DMS114 treated with DMSO at 0.1 percent for 48 hours (cell line): ENCODE measurements around the gene LDB3.

Experiments used
- DNase-seq: peaks from one replicate; lab custom pipeline; 2025; ENCODE audit not compliant: unreplicated experiment; lab: John Stamatoyannopoulos, UW

The LDB3 gene

DNA sequence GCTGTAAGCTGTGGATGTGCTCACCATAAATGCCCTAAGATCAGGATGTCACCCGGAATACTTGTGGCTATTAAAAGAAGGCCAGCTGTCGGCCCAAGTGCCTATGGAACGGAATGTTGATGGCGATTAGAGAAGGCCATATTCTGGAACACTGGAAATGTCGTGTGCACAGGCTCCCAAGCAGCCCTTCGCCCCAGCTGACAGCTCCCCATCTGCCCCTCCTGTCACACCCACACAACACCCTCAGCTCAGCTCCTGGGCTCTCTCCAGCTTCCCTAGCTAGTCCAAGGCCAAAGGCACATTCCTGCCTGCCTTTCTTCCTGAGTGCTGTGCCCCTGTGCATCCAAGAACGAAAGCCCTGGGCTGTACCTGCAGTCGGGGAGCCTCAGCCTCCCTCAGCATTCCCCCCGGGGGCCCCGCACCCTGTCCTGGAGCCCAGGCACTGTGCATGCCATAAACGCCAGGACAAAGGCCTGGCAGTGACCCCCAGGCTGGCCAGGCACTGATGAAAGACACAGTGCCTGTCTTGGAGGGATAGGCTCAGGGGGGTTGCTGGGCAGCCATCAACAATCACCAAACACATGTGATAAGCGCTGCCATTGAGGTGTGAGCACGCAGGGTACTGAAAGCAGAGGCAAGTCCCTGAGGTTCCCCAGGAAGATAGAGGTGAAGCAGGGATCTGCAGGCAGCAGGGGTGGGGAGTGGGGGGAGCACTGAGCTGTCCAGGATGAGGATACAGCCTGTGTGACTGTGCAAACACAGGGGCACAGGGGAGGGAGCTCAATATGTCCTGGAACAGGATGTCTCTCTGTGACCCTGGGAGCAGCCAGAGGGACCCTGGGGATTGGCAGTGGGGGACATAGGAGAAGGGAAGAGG is 3.7 kb upstream of the LDB3 start:
- DNase-seq: no peak

DNA sequence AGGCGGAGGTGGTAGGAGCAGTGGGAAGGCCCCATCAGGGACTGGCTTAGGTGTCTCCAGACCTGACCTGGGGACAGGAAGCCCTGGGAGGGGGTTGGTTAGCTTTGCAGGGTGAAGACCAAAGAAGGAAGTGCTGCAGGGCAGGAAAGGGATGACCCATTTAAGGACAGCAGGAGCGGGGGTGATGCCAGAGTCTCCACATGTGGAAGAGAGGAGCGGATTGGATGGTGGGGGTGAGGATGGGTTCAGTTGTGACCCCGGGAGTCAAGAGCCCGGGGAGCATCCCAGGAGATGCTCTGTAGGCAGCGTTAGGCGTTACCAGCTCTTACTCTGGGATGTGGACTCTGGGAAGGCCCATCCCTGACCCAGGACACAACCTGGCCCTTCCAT is 3.1 kb upstream of the LDB3 start:
- DNase-seq: no peak

DNA sequence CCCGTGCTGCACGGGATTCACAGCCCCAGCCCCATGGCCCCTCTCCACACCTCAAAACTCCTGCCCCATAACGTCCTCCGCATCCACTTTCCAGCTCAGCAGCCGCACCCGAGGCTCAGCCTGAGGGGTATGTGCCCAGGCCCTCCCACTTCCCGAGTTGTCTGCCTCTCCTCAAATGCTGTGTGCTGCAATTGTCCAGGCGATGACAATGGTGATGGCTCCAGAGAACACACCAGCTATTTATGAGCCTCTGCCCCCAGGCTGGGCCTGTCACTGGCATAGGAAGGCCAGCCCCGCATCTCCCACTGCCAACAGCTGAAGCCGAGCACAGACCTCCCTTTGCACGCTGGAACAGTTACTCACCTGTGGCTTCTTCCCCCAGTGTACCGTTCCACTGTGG is 2.4 kb upstream of the LDB3 start:
- no peak for DNase-seq

DNA sequence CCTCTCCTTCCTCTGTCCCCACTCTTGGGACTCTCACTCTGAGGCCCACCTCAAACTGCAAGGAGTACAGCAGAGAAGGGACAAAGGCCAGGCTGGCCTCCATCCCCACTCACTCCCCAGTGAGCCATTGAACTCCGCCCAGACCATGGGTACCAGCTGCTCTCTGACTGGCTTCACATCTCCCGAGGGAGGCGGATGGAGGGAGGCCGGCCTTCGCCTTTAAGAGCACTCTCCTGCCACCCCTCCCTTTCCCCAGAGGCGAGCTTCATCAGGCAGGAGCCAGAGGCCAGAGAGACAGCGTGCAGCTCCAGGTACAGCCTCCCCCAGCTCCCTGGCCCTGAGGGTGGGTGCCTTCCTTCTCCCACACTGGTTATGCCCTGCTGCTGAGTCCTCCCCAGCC is 1.8 kb upstream of the LDB3 start:
- no peak for DNase-seq

DNA sequence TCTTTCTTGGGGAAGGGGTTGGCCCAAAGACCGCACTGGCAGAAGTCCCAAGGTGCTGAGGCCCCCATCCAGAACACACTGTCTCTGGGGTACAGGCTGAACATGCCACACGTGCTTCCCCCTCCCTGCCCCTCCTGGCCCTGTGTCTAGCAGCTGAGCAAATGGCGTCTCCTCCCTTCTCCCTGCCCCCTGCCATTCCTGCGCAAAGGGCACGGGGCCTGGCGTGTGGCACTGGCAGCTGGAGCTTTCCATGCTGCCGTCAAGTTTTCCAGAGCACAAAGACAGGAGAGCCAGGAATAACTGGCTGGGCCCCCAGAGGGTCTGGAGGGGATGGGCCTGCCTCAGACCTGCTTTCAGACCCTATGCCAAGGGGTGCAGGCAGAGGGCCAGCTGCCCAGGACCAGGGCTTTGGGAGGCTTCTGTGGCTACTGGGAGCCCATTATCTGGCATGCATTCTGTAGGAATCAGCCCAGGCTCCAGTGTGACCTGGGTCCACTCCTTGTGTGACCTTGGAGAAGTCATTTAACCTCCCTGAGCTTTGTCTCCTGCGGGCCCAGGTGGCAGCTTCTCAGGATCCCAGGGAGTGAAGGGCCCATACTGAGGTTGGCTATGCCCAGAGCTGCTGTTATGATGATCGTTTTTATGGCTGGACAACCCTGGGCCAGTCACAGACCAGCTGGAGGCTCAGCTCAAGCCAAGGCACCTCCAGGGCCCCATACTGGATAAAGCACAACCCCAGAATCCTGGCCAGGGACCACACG is 710 bp upstream of the LDB3 start:
- no peak for DNase-seq

DNA sequence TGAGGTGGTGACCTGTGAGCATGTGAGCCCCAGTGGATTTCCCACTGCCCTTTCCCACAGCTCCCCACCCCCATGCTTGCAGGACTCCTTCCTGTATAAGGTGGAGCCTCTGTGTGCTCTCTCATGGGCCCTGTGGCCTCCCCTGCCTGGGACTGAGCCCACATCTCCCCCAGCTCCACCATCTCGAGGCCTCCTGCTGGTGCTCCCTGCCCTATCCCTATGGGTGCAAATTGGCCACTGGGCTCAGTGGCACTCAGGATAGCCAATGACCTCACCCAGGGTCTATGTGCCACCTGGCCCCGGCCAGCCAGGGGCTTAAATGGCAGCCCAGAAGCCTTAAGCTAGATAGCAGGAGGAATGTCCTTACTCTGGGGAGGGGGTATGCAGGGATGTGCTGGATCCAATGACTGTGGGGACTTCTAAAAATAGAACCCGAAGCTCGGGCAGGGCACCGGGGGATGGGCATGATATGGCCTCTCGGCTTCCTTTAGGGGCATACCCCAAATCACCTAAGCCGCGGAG is 2.0 kb downstream of the LDB3 start:
- no peak for DNase-seq

DNA sequence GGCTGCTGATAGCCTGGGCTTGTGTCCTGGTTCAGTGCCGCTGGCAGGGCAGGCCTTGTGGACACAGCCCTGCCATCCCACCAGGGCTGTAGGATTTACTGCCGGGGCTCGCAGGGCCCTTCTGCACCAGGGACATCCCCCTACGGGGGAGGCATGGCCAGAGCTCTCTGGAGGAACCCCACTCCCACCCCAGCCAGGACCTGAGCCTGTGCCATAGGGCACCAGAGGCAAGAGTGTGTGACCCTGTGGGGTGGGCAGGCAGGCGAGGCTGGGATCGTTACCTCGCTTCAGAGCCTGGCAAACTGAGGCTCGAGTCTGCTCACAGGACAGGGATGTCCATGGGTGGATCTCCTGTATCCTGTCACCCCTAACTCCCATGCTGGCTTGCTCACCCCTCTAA is 2.6 kb downstream of the LDB3 start:
- DNase-seq: no peak

DNA sequence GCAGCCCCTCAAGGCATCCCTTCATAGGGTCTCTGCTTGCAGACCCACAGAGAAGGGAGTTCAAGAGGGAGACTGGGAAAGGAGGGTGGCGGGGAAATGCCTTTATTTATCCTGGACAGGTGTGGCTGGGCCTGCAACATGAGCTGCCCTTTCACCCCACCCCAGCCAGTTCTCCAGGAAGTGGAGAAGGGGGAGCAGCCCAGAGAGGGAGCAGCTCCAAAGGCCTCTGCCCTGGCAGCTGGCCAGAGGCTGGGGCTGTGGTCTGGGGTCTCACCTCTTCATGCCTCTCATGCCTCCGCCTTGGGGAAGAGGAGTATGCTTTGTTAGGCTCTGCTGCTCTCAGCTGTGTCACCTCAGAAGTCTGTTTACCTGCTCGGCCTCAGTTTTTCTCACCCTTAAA is 3.1 kb downstream of the LDB3 start:
- no peak for DNase-seq

DNA sequence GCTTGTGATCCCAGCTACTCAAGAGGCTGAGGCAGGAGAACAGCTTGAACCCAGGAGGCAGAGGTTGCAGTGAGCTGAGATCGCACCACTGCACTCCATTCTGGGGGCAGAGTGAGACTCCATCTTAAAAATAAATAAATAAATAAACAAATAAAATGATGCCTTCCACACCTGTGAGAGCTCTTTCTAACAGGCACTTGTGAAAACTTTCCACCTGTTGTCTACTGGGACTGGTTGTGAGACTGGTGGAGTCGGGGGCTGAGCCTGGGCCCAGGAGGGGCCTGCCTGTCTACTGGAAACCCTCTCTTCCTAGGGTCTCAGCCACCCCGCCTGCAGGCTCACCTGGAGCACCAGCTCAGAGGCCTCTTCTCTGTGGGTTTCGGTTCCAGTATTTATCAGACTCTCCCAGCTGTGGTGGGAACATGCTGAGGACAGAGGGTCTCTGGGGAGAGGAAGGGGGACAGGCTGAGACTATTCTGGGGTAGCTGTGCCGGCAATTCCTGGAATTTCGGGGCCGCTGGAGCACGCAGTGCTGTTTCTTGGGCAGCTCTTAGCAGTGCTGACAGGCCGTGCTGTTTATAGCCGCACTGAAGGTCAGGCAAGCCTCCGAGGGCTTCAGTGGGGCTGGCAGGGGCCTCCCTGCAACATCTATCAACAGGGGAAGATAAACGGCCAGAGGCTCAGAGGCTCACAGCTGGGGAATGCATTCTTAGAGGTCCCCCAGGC is 3.8 kb downstream of the LDB3 start:
- no peak for DNase-seq

DNA sequence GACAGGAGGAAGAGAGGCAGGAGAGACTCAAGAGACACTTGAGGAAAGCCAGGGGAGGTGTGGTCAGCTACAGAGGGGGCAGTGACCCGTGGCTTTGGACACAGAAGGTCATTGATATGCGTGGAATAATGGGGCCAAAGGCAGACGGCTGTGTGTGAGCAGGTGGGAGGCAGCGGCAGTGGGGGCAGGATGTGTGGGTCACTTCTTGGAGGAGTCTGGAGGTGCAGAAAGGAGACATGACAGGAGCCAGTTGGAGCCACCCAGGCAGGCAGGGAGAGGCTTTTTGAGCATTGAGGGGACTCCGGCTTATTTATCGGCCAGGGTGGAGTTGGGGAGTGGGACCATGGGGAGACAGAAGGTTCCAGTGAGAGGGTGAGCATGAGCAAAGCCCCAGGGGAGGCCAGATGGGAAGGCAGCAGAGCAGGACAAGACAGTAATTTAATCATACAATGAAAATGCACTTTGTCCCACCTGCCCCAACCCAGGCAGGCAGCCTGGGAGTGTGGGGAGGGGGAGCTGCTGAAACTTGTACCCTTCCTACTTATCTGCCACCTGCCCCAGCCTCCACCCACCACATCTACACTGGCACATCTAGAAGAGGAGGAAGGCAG is 5.0 kb downstream of the LDB3 start:
- DNase-seq: no peak

DNA sequence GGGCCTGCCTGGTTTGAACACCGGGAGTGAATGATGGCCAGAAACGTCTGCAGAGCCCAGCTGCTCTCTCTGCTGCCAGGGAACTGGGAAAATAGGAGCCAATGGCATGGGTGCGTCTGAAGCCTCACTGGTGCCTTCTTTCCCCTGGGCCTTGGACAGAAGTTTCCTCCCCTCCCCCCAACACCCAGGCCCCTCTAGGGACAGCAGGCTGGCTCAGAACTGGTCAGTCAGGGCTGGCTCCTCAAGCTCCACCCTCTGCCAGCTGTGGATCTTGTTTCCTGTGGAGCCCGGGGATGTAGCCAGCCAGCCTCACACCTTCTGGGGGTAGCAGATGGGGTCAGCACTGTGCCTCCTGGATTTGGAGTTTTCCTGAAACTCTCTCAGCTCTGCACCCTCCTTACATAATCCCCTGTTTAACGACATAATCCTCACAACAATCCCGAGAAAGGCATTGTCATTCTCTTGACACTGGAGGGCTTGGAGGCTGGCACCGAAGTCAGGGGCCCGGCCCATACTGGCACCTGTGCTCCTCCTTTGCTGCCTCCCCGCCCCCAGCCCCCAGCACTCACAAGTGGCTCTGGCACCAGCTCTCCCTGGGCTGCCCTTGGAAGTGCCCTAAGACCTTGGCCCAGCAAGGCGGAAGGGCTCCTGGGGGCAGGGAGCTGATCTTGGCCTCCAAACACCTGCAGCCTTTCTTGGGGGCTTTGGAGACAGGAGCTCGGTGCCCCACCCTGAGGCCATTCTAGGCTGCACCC is 5.7 kb downstream of the LDB3 start:
- no peak for DNase-seq

DNA sequence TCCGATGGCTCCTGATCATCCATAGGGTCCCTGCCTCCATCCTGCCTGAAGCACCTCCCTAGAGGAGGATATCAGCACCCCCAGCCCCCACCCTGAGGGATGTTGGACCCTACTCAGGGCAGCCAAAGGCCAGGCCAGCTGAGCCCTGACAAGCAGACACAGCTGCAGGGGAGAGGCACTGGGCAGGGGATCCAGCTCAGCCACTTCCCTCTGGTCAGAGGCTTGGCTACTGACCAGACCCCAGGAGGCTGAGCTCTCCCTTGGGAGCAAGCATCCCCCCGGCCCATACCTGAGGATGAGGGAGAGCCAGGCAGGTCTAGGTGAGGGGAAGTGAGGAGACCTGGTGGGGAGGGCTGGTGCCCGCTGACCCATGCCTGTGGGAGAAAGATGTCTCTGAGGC is 6.6 kb downstream of the LDB3 start:
- DNase-seq: no peak

DNA sequence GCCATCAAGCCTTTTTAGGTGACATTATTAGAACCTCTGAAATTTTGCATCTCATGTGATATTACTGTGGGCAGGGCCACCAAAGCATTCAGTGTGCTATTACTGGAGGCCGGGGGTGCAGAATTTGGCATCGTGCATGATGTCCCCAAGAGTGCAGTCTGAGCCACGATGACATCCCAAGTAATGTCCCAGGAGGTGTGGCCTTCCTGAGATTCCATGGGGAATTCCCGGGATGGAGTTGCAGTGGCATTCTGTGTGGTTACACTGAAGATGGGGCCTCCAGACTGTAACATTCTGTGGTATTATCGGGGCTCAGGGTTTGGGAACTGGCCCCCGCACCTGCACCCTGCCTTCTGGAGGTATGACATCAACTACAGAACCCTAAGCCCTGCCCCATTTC is 9.1 kb downstream of the LDB3 start:
- DNase-seq: no peak

DNA sequence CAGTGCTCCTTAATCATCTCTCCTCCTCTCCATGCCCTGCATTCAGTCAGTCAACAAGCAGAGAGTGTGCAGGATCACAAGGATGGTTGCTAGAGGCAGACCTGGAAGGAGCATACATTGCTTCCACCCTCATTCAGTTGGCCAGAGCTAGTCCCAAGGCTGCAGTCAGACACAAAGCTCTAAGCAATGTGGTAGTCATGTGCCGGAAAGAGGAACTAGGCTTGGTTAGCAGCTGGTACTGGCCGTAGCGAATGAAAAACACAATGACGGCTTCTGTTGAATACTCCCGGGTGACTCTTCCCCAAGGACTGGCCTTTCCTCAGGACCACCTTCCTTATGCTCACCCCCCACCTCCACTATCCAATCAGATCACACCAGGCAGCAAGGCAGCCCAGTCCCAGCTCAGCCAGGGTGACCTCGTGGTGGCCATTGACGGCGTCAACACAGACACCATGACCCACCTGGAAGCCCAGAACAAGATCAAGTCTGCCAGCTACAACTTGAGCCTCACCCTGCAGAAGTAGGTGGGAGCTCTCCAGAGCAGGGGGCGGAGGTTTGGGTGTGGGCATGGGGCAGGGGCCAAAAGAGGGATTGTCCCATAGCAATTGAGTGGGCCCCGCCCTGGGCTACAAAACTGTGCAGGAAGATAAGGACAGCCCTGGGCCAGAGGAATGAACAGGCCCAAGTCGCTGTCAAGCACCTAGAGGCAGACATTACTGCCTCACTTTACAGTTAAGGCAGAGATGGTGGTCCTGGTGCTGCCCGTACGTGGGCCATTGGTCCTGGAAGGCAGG is 10.9 kb downstream of the LDB3 start:
- no peak for DNase-seq

DNA sequence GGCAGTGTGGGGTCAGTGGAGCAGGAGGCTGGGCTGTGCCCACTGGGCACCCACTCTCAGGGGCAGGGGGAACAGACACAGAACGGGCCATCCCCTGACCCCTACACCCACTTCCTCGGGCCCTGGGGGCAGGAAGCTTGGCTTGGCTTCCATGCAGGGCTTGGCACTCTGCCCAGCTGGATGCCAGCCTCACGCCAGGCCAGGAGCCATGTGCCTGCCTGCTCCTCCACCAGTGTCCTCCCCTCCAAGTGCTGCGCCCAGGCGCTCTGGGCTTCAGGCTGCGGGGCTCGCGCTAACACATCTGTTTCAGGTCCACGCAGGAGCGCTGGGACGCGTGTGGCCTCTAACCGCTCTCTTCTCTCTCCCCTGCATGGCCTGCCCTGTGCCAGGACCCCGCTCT is 12.7 kb downstream of the LDB3 start:
- DNase-seq: no peak

DNA sequence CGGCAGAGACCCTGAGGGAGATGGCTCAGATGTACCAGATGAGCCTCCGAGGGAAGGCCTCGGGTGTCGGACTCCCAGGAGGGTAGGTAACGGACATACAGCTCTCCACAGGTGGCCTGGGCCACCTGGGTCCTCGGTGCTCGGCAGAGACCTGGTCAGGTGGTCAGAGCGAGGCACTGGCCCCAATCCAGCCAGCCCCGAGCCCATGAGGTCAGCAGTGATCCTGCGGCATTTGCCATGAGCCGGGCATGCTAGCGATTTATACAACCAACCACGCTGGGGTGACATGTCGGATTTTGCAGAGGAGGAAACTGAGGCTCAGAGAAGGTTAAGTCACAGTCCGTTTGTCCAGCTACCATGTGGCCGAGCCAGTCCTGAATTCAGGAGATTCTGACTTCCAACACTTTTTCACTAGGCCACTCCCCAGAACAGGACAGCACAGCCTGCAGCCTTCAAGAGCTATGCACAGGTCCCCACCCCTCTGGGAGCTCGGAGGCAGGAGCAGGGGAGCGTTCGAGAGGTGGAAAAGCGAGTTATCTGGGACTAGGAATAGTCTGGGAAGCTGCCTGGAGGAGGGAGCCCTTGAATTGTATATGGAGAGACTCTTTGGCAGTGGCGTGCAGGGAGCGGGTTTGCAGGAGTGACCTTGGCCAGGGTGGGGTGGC is 13.5 kb downstream of the LDB3 start:
- DNase-seq: no peak

DNA sequence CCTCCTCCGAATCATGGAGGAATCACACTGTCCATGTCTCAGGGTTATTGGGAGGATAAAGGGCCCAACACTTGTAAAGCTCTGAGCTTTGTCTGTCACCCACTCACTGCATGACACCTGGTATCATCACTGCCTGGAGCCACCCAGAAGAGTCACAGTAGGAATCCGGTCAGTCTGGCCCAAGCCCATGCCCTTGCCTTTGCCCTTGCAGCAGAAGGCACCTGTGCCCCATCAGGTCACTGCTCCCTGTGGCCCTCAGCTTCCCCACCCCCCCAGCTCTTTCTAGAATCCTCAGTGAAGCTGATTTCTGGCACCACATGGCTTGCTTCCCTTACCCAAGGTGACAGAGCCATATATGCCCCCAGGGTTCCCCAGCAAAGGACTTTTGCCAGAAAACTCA is 14.4 kb downstream of the LDB3 start:
- no peak for DNase-seq

DNA sequence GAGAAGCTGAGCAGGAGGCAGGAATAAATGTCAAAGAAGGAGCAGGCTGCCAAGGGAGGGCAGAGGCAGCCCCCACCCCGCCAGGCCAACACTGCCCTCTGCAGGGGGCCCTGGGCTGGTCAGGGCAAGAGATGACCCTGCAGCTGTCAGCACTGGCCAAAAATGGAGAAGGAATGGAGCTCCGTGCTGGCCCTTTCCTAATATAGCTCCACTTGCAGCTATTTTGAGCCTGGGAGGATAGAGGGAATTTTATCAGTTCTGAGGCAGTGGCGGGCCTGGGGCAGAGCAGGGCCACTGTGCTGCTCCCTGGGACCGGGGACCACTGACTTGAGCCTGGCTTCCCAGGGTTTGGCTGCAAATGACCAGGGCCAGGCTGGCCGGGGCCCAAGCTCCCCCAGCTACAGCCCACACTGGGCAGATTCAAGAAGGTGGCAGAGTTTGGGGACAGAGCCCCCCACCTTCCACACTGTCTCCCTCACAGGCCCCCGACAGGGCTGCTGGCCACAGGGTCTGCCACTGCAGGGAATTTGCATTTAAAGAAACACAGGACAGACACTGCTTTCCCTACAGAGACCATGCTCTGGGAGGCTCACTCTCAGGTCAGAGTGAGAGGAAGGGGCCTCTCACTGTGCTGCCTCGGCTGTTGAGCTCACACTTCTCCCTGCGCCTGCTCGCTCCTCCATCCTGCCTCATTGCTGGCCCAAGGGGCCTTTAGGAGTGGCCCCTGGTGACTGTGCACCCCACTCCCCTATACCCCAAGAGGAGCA is 16.2 kb downstream of the LDB3 start:
- no peak for DNase-seq
